GM18508 (cell line): ENCODE measurements around the gene ATOH8.

ENCODE experiments used
- ATAC-seq: cut with Tn5 transposase; IDR thresholded peaks from one replicate; pipeline ENCODE4 v1.9.1; 2021; ENCODE audit warnings: moderate number of reproducible peaks; ENCODE audit not compliant: insufficient read depth, unreplicated experiment

Gene ATOH8

DNA sequence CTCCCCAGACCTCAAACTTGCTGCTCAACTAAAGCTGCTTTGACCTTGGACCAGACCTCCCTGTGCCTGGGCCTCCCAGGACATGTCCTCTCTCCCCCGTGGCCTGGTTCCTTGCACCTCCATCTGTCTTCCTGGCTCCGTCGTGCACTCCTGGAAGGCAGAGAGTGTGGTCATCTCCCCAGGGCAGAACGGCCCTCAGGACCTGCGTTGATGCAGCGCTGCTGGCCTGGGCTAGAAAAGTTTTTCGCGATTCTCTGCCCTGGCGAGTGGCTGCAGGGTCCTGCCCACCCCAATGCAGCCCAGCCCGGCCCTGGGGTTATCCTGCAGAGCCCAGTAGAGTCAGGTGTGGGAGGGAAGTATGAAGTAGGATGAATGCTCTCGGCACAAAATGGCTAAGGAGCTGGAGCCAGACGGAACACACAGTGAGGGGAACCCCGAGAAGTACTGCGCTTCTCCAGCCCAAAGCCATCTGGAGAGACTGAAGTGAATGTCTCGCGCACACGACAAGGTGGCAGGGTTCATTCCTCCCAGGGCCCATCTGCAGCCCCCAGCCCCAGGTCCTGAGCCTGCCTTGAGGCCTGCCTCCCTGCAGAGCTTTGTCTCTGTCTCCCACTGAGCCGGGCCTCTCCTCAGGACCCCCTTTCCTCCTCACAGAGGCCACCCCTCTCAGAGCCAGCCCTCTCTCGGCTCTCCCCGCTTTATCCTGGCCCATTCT, 41.7 kb downstream of the ATOH8 start:
- no peak for ATAC-seq

DNA sequence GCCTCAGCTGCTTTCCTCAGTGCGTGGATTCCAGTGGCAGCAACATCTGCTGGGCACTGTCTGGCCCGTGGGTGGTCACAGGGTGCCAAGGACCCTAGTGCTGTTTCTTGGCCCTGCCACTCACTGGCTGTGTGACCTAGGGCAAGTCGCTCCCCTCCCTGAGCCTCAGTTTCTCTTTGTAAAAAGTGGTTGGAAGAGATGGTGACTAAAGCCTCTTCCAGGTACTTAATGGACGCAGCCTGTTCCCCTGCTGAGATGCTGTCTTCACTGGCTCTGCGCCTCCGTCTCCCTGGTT, 42.2 kb downstream of the ATOH8 start:
- ATAC-seq, result no peak

DNA sequence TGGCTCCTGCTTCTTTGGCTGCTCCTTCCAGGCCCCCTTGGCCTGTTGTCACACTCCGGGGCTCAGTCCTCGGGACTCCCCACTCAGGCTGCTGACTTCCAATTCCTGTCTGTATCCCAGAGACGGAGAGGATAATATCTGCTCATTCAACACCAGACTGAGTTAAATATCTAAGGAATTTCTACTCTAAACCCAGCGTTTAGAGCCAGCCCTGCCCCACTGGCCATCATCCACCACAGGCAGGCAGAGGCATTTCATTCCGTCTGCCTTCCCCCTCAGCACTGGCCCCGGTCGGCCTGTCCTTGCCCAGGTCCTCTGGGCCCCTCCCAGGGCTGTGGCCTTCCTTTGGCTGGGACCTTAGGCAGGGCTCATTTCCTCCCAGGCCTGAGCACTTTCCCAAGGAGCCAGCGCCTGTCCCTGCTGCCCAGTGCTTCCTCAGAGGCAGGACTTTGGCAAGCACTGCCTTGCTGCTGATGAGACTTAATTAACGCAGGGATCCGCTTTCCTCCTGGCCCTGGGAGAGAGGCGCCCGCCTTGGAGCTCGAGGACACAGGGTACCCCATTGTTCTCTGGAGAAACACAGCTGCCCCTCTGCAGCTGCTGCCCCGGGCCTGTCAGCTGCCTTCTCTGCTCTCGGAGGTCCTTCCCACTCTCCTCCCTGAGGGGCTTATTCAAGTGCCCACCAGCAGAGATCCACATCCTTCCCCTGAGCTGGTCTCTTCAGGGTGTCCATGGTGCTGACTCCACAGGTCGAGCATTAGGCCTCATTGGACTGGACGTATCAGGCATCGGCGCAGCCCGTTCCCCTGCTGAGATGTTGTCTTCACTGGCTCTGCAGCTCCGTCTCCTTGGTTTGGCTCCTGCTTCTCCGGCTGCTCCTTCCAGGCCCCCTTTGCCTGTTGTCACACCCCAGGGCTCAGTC, 42.8 kb downstream of the ATOH8 start:
- no peak for ATAC-seq

DNA sequence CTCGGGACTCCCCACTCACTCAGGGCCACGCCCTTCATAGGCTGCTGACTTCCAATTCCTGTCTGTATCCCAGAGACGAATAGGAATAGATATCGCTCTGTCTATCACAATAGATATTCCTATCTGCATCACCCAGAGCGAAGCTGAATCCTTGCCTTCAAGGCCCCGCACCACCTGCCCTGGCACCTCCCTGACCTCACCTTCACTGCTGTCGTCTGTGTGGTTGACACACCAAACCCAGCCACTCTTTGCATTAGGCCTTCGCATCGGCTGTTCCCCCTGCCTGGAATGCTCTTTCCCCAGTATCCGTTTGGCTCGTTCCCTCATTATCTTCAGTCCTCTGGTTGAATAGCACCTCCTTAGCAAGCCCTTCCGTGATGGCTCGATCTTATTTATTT, 43.5 kb downstream of the ATOH8 start:
- ATAC-seq, result no peak

- ATAC-seq, result no peak
Measured at GRCh38 chr2:85797921-85798320, 44.1 kb downstream of the ATOH8 start.

DNA sequence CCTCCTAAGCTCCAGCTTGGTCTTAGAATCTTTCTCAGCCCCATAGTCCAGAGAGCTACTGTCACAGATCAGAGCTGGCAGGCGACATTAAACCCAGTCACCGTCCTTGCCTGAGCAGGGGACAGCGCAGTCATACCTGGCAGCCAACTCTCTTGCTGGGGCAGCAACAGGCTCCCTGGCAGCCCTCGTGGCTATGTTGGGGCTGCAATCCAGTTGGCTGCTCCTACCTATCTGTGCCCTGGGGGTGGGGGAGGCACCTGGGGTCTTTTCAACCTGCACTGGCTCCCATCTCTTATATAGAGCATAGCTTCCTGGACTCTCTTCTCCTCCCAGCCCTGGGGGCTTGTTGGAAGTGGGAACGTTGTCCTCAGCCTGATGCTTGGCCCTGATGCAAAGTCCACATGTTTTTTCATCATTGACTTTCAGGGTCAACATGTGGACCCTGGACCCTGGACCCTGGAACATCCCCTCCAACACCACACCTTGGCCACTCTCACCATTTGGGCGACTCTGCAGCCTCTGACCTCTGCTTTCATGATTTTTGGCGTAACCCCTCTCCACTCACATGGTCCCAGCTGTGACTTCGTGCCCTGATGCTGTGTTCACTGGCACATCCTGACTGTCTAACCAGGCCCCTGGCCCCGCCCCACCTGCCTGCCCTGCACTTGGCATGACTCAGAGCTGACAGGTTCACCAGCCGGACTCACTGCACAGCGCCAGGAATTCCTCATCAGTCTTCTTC, 45.6 kb downstream of the ATOH8 start:
- ATAC-seq, result no peak

DNA sequence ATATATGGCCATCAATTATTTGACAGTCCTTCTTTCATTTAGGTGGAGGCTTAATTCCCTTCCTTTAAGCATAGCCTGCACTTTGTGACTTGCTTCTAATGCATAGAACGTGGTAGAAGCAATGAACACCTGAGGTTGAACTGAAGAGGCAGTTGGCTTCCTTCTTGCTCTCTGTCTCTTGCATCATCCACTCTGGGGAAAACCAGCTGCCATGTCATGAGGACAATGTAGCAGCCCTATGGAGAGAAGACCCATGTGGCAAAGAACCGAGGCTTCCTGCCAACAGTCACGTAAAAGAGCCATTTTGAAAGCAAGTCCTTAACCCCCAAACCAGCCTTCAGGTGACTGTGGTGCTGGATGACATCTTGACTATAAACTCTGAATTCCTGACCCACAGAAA, 46.8 kb downstream of the ATOH8 start:
- no peak for ATAC-seq

DNA sequence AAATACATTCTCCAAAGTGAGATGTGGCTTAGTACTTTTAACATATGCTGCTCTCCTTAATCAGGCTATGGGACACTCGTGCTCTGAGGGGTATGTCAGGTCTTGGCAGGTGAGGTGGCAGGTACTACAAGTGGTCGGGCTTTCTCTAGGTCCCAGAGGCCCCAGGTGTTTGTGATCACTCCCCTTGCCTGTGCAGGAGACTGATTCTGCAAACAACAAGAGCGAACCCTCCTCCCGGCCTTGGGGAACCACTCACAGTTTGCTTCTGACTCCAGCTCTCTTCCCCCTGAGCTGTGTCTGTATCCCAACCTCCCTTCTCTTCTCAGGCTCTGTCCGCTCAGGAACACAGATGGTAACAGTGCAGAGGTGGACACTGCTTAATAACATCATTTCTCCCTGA, 48.1 kb downstream of the ATOH8 start:
- no peak for ATAC-seq

GRCh38 chr2:85802354-85803103, 48.7 kb downstream of the ATOH8 start:
- ATAC-seq, result no peak

GRCh38 chr2:85803704-85804425, 50.1 kb downstream of the ATOH8 start:
- ATAC-seq, result no peak

GRCh38 chr2:85804583-85804982, 50.8 kb downstream of the ATOH8 start:
- no peak for ATAC-seq

DNA sequence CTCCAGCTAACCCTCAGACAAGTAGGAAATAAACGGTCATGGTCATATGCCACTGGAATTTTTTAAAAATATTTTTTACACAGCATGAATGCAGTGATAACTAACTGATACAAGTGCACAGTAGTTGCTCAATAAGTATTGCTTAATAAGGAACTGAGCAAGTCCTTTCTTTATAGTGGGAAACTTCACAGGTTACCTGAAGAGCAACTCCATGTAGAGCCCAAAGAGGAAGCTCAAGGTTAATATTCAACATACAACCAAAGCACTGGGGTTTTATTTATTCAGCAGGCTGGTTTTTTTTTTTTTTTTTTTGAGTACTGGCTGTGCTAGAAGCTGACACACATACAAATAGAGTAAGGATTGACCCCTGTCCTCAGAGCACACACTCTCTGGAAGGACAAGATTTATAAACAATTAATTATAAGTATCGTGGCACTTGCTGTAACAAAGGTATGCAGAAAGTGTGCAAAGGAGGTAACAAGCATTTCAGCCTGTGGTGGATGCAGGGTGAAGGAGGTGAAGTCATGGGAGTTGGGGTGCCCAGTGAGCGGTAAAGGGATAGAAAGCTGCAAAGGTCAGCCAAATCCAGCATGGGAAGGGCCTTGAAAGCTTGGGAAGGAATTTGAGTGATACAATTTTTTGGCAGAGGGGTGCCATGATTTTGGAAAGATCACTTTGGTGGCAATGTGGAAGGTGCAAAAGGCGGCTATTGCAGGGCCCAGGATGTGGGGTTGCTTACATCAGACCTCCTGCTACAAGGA, 52.7 kb downstream of the ATOH8 start:
- no peak for ATAC-seq

DNA sequence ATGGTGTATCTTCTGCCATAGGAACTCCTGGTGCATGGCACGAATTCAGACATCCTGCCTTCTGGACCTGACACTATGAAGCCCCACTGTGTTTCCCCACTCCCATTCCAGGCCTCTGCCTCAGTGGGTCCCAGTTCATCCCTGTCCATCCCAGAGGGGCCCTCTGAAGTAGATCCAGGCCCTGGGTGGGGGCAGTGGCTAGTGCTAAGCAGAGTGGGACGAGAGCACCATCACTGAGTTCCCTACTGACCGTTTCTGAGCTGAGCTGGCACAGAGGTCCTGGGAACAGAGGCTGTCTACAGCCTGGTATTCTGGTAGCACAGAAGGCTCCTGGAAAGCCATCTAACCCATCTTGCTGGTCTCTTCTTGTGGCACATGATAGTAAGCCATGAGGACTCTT, 54.0 kb downstream of the ATOH8 start:
- ATAC-seq, result no peak

DNA sequence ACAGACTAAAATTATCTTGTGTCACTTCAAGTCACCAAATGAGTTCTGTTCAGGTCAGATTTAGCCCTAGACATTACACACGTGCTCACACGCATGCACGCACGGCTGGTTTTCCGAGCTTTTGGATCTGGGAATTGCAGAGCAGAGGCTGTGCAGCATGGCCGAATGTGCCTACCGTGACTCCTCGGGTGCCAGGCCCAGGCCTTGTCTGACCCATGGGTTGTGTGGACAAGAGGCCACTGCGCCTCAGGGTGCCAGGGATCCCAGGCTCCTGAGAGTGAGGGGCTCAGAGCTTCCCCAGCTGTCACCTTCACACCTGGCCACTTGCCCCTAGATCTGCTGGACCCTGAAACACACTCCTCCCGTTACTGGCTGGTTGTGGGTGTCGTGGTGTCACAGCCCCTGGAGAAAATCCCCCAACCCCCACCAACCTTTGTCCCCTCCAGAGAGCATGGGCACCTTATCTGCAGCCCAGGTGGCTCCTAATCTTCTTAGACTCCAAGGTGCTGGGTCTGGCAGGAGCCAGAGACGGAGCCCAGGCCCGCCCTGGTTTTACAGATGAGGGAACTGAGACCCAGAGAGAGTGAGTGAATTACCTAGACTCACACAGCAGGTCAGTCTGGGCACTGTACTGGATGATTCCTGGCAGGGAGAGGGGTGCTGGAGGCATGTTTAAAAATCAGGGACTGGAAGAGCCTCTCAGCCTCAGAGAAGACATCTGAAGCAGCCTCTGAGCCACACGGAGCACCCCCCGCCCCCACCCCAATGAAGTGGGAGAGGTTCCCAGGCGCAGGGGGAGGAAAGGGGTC, 56.8 kb downstream of the ATOH8 start:
- no peak for ATAC-seq

DNA sequence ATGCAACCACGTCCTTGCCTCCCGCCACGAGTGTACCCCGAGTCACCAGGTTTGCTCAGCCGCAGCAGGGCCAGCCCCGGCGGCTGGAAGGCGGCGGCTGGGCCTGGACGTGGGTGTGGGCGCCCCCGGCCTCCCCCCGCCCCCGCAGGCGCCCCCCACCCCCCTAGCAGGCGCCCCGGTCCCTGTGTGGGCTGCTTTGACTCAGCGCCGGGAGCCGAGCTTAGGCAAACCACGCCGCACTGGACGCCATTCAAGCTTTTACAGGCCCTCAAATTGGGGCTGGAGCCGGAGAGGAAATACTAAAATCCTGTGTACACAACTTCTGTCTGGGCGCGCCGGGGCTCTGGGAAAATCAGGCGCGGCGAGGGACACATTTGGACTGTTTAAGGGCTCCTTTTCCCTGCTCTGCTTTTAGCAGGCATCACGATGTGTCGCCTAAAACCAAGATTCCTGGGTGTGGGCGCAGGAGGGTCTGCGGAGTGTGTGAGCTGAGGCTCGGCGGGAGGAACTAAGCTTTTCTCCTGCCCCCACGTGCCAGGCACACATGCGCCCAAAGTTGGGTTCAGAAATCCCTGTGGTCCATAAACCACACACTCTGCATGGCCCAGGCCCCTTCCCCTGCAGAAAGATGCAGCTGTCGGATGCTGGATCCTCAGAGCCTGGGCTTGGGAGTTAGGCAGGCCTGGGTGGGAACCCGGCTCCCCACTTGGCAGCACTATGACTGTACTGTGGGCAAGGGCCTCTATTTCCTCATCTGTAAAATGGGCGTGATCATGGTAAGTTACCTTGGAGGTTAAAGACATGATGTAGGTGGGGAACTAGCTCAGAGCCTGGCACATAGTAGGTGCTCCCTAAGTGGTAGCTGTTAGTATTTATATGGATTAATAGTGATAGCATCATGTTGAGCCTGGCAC, 57.6 kb downstream of the ATOH8 start:
- ATAC-seq, result no peak

- no peak for ATAC-seq
Measured at GRCh38 chr2:85812094-85812735, 58.4 kb downstream of the ATOH8 start.
